Stimulated activated CD4-positive, alpha-beta T cell treated with anti-CD3 and anti-CD28 coated beads, Interleukin-1b, Interleukin-23, amount 100 ng/mL, for 48 hours (primary cell): ENCODE data around the gene SUPV3L1.
"Not testable (repeated sequence)": the region's sequence is repeated elsewhere in the genome, so short reads cannot be mapped to it uniquely, and the experiment has no call there.

Experiments
- DNase-seq: peaks from one replicate; pipeline ENCODE4 v3.0.0-alpha.2; 2020

SUPV3L1 gene

DNA sequence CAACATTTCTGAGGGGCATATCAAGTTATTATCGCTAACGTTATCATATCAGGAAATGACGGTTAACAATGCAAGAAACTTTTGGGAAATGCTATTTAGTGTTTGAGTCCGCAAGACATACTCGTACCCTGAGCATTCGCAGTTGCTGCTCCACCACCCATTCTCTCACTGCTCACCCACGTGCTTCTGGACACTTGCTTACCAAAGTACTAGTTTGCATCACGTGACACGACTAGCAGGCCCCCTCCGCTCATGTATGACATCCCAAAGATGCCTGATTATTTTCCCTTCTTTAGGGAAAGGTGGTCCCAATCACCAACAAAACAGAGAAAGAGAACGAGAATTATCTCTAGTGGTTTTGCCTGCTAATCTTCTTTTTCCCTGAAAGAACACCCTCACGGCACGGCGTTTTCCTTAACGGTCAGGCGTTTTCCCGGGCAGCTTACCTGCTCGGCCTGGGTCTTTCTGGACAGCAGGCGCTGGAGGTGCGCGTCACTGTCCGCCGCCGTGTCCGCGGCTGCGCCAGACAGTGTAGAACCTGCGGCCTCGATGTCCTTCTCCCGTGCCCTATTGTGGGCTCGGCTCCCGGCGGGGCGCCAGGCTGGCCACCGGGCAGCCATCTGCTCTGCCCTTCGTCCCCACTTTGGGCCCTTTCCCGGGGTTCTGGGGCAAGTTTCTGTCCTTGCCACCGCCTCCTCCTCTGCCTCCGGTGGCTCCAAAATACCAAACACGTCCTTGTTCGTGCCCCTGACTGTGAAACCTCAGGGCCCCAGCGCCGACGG, at the start of gene SUPV3L1:
TSS of gene SUPV3L1 (plus strand) at position 492 of the 782 bp plus-strand sequence. CDS start at position 550, 58 bp downstream.
- DNase-seq, result peak; percentile 90

DNA sequence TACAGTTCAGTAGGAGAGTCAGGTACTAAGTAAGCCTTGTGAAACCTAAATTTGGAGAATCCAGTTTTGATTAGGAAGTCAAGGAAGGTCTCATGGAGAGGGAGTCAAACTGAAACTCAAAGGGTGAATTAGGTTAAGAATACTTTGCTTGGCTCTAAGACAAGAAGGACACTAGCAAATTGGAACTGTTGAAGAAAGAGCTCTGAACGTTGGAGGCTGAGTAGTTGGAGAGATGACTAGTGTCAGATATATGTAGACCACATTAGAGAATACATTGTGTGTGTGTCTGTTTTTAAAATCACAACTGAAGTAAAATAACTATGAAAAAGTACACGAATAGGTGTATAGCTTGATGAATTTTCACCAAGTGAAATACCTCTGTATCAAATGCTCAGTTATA, 49.8 kb upstream of the SUPV3L1 start:
- no peak for DNase-seq

DNA sequence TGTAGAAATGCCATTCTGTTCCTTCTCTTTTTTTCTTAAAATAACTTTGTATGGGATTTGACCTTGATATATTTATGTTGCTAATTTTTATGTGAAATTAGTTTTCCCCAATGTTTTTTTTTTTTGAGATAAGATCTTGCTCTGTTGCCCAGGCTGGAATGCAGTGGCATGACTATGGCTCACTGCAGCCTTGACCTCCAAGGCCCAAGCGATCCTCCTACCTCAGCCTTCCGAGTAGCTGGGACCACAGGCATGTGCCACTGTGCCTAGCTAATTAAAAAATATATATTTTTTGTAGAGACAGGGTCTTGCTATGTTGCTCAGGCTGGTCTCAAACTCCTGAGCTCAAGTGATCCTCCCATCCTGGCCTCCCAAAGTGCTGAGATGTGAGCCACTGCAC, 40.1 kb upstream of the SUPV3L1 start:
- no peak for DNase-seq

DNA sequence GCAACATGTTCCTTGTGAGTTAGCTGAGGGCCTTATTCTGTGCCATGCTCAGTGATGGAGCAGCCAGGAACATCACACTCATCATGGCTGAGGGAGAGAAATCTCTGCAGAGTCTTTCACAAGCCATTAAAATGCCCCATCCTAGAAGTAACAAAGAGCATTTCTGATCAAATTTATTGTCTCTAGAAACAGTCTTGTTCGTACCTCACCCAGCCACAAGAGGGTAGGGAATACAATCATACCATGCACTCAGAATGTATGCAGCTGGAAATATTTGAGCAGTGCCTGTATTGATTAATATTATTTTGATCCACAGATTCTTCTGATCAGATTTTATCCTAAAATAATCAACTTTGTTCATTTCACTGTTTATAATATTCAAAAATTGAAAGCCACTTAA, 38.7 kb upstream of the SUPV3L1 start:
- DNase-seq, result no peak

DNA sequence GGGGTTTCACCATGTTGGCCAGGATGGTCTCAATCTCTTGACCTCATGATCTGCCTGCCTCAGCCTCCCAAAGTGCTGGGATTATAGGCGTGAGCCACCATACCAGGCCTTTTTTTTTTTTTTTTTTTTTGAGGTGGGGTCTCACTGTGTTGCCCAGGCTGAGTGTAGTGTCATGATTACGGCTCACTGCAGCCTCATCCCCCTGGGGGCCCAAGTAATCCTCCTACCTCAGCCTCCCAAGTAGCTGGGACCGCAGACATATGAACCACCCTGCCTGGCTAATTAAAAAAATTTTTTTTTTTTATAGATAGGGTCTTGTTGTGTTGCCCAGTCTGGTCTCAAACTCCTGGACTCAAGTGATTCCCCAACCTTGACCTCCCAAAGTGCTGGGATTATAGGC, 38.0 kb upstream of the SUPV3L1 start:
- DNase-seq, result not testable (repeated sequence)

DNA sequence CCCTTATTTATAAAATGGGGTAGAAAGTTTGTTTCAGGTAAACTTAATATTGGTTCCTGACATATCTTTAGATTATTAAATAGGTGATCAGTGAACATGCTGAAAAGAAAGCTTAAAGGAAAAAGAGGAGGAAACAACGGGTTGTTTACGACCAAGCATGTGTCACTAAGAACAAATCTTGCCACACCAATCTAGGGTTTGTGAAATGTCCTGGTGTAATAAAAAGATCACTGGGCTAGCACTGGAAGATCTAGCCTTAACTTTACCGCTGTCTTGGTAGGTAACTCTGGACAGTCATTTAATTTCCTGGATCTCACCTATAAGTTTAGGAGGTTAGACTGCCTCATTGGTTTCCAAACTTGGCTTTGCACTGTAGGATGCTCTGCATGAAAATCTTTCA, 37.1 kb upstream of the SUPV3L1 start:
- DNase-seq, result no peak

DNA sequence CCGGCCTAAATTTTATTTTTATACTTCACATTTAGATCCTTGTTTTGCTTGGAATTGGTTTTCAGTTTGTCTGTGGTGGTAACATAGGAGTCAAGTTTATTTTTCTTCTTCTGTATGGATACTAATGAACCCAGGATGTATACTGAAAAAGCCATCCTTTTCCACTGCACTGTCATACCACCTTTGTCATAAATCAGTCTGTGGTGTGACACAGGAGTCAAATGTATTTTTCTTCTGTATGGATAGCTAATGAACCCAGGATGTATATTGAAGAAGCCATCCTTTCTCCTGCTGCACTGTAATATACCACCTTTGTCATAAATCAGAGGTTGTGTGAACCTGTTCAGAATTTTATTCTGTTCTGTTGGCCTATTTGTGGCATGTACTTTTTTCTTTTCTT, 34.7 kb upstream of the SUPV3L1 start:
- no peak for DNase-seq

DNA sequence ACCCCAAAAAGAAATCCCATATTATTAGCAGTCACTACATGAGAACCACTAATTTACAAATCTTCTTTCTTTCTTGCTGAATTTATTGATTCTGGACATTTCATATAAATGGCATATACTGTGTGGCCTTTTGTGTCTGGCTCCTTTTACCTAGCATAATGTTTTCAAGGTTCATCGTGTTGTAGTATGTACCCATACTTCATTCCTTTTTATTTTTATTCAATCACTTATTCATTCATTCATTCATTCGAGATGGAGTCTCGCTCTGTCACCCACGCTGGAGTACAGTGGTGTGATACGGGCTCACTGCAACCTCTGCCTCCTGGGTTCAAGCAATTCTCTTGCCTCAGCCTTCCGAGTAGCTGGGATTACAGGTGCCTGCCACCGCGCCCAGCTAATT, 34.2 kb upstream of the SUPV3L1 start:
- no peak for DNase-seq

DNA sequence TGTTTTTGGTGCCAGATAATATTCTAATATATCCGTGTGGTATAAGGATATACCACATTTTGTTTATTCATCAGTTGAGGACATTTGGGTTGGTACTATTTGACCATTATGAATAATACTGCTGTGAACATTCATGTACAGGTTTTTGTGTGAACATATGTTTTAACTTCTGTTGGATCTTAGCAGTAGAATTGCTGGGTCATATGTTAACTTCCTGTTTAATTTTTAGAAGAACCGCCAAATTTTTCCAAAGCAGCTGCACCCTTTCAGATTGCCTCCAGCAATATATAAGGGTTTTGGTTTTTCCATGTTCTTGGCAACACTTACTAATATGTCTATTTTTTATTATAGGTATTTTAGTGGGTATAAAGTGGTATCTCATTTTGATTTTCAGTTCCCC, 33.3 kb upstream of the SUPV3L1 start:
- no peak for DNase-seq

DNA sequence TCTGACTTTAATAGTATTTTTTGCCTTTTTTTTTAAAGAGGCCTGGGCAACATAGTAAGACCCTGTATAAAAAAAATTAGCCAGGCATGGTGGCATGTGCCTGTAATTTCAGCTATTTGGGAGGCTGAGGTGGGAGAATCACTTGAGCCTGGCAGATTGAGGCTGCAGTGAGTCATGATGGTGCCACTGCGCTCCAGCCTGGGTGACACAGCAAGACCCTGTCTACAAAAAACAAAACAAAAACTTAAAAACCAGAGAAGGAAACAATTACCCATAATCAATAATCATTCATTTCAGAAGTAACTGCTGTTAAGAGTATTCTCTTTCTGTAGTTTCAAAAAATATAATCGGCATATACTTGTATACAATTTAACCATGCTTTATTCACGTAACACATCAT, 28.1 kb upstream of the SUPV3L1 start:
- DNase-seq, result peak; percentile 37

DNA sequence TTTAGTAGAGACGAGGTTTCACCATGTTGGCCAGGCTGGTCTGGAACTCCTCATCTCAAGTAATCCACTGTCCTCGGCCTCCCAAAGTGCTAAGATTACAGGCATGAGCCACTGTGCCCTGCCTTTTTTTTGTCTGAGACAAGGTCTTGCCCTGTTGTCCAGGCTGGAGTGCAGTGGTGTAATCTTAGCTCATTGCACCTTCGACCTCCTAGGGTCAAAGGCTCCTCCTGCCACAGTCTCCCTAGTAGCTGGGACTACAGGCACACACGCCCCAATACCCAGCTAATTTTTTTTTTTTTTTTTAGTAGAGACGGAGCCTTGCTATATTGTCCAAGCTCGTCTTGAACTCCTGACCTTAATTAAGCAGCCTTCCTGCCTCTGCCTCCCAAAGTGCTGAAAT, 26.8 kb upstream of the SUPV3L1 start:
- no peak for DNase-seq

DNA sequence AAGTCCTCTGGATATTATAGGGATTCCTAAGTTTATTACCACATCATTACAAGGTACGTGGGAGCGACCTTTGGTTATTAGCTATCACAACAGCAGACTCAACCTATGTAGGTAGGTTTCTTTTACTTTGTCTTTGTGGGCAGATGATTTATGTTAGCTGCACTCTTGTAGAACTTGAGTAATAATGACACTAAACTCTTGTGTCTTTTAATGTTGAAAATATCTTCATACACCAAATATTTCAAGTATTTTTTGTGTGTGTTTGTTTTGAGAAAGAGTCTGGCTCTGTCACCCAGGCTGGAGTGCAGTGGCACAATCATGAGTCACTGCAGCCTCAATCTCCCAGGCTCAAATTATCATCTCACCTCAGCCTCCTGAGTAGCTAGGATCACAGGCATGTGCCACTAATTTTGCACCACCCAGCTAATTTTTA, 19.2 kb upstream of the SUPV3L1 start:
- DNase-seq, result no peak

DNA sequence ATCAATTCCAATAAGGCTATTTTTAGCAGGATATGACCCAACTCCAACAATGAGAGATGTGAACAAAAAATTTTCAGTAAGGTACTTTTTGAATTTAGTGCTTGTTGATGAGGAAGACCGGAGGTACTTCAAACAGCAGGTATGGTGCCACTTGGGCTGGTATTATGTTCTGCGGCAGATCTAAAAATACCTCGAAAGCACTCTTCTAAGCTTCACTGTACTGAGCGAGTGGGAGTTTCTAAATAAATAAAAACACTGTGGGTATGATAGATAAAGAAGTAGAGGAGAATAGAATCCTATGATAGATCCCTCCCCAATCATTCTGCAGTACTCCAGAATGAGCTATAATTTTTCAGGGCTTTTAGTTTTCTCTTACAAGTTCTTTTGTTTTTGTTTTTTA, 11.5 kb upstream of the SUPV3L1 start:
- DNase-seq, result no peak

DNA sequence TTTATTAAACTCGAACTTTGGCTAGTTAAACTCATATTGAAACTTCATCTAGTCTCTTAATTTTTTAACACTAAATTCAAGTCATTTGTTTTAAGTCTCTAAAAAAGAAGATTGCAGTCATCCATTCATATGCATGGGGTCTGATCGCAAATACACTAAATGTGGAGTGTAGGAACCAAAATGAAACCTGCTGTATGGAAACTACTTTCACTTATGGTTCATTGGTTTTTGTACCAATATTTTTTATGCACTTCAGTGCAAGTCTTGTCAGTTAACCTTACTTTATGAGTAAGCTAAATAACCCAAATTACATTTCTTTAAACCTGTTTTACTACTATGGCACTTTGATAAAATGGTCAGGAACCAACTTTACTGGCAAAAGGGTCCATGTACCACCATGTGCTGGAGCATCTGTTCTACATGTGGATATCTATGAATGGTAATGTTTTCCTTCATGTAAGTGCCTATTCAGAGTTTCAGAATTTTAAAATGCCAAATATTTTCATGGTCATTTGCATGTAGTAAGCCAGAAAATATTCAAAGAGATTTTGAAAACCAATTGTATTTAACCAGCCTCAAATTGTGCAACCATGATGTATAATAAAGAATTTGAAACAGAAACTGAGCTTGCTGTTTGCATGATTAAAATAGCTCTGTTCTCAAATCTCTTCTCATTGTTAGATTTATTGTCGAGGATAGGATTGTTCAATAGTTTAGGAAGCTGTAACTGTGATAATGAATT, 7.6 kb upstream of the SUPV3L1 start:
- no peak for DNase-seq

DNA sequence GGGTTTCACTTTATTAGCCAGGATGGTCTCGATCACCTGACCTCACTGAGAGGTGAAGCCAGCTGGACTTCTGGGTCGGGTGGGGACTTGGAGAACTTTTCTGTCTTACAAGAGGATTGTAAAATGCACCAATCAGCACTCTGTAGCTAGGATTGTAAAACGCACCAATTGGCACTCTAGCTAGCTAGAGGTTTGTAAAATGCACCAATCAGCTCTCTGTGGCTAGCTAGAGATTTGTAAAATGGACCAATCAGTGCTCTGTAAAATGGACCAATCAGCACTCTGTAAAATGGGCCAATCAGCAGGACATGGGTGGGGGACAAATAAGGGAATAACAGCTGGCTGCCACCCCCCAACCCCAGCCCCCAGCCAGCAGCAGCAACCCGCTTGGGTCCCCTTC, 4.7 kb upstream of the SUPV3L1 start:
- DNase-seq, result not testable (repeated sequence)

DNA sequence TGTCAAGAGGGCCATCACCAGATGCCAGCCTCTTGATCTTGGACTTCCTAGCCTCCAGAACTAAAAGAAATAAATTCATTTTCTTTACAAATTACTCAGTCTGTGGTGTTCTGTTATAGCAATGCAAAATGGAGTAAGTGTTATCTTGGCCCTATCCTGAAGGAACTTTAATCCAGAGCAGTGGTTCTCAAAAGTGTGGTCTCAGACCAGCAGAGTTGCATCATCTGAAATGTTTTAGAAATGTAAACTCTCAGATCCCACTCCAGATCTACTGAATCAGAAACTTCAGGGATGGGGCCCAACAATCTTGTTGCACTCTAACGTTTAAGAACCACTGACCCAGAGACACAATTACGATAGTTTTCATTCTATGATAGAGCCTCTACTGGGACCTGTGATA, 3.2 kb upstream of the SUPV3L1 start:
- DNase-seq, result no peak

DNA sequence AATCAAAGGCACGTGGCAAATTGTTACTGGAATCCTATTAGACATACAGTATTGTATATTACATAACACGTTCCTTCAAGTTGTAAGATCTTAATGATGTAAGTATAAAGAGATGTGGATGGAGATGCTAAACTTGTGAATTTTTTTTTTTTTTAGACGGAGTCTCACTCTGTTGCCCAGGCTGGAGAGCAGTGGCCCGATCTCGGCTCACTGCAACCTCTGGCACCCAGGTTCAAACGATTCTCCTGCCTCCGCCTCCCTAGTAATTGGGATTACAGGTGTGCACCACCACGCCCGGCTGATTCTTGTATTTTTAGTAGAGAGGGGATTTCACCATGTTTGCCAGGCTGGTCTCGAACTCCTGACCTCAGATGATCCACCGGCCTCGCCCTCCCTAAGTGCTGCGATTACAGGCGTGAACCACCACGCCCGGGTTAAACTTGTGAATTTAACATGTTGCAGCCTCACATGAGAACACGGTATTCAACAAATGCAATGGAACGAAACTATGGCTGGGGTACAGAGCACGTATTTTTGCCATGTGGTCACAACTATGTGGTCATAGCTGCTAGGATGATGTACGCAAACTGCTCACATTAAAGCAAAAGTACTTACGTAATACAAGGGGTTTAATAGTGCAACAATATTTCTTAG, 818 bp upstream of the SUPV3L1 start:
- DNase-seq, result peak; percentile 30

DNA sequence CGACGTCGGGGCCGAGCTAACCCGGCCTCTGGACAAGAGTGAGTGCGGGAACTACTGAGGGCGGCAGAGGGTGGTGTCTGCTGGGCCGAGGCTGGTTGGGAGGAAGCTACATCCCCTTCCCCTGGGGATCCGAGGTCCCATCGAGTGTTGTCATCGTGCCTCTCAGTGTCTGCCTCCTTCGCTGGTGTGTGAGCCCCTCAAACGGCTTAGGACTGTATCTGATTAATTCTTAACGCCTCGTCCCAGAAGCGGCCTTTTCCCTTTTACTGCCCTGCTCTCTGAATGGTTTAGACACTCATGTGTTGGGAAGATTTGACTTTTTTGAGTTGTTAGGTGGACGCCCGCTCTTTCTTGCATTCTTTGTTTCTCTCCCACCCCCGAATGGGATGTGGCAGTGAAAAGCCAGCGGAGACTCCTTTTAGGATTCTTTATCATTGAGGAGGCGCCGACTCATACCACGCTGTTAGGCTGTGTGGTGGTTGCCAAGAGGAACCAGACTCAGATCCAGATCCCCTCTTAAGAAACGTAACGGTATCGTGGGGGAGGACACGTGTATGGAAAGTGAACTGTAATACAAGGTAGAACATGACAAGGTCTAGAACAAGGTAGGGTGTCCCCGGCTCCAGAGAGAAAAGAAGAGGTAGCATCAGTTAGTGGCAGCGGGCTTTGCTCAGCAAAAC, 631 bp downstream of the SUPV3L1 start:
- peak; percentile 49 for DNase-seq

DNA sequence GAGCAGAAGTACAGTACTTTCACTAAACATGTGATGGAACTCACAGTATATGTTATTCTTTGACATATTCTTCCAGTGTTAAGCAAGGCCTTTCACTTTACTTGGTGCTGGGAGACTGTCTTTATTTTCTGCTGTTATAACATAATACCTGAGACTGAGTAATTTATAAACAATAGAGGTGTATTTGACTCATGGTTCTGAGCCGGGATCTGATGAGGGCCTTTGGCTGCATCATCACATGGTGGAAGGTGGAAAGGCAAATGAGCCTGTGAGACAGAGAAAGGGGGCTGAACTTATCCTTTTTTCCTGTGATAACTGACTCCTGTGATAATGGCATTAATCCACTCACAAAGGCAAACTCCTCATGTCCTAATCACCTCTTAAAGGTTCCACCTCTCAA, 1.4 kb downstream of the SUPV3L1 start:
- peak; percentile 4 for DNase-seq

DNA sequence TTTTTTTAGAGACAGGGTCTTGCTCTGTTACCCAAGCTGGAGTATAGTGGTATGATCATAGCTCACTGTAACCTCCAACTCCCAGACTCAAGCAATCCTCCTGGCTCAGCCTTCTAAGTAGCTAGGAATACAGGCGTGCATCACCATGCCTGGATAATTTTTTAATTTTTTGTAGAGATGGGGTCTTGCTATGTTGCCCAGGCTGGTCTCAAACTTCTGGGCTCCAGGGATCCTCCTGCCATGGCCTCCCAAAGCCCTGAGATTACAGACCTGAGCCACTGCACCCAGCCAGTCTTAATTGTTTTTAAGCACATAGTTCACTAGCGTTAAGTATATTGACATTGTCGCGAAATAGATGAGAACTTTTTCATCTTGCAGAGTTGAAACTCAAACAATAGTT, 2.0 kb downstream of the SUPV3L1 start:
- DNase-seq, result no peak

DNA sequence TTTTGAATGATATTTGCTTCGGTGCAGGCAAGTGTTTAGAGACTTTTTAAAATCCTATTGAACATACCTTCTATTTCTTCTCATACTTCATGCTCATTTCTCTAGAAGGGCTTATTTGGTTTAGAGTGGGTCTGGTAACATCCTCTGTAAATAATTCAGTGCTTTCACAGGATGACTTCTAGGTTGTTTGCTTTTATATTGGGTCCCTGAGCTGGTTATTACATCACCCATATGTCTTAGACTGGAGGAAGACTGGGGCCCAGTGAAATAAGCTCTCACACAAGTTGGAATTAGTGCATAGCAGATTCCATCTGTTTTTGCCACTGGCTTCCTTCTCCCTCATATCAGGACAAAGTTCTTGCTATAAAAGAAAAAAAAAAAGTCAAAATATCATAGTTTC, 6.5 kb downstream of the SUPV3L1 start:
- no peak for DNase-seq

DNA sequence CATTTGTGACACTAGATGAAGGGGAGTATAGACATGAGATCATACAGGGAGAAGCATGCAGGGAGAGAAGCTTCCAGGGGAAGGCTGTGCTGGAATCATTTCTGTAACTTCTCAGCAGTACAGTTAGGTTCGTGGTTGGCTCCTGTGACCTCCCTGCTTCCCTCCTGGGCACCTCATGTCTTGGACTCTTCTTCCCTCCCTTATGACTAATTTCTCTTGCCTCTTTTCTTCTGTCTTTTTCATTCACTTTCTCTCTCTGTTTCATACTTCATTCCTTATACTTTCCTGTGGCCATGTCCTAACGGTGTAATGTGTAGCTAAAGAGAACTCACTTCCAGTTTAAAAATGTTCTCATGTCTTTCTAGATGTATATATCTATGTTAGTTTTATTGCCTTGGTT, 21.0 kb downstream of the SUPV3L1 start:
- no peak for DNase-seq

DNA sequence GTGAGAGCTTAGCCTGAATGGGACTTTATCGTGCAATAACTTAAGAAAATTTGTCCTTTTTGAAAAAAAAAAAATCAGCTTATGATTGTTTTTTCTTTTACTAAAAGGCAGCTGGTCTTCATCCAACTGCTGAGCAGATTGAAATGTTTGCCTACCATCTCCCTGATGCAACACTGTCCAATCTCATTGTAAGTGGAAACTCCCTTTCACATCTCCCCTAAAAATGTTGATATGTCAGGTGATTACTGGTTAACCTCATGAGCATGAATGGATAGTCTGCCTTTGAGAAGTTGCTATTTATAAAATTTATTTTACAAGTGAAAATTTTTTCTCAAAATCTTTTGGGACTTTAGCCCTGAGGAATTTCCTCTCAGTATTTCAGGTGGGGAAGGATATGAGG, 22.3 kb downstream of the SUPV3L1 start:
- DNase-seq, result no peak
